ENCODE data around the gene IRF2. TPM values are rescaled to one million over a fixed set of nuclear protein-coding genes. Genes with fewer than 3 reads are reported as not detected.
A peak's percentile ranks its signal among the peaks of the same experiment; 100 is the strongest.

IRF2 gene
- total and polyA plus RNA-seq, 12 donors: 19.0 to 93.1 (median 52.3) TPM

DNA sequence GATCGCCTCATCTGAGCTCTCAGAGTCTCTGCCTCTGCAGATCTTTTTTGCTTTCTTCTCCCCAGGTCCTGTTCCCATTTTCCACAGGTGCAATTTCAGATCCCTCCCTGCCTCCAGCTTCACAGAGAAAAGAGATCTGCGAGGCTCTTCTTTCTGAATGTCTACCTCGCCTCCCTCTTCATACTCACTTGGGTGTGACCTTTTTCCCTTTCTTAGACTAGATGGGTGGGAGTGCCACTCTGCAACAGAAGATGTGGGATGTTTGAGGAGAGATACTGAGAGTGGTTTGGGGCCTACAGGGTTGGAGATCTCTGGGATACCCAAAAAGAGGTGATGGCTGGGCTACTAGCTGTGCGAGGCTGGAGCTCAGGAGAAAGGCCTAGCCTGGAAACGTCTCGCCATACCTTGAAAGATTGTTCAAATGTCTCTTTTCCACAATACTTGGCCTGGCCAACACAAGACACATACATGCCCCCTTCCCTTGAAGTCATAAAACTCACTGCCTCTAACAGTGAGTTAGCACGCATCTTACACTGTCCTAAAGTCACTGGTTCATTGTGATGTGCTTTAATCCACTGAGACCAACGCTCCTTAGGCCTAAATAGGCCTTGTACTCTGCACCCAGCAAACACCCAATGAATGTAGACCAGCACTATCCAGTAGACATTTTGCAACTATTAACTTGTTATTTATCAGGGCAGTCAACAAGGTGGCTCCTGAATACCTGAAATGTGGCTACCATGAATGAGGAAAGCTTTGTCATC is 33.6 kb downstream of the IRF2 start:
- WGBS, 4 donors: 92 to 98% (median 96%) methylated on average over 8 of the region's 8 CpGs
- Histone ChIP-seq H3K4me1 (replicated peaks in 1 of 2) (peaks cover 21 to 71% of the 10 kb centered on the region in 2 donors), H3K27ac (peak overlapping the region in 1 of 5 donors; percentile 8), H3K9me3 (replicated peaks in 1 of 3) (no peaks in the 10 kb centered on the region), H3K27me3 (no peaks in the 10 kb centered on the region), H3K36me3 (replicated peaks in 1 of 2) (no peaks in the 10 kb centered on the region), H3K4me3 (no peak overlapping the region)
- DNase-seq: no peak
- no peak for TF ChIP-seq POLR2A (IDR thresholded peaks at IDR 0.05)
- no peak for TF ChIP-seq CTCF (IDR thresholded peaks at IDR 0.05)
- intact Hi-C loops (cut with DNase I): no loop called here

DNA sequence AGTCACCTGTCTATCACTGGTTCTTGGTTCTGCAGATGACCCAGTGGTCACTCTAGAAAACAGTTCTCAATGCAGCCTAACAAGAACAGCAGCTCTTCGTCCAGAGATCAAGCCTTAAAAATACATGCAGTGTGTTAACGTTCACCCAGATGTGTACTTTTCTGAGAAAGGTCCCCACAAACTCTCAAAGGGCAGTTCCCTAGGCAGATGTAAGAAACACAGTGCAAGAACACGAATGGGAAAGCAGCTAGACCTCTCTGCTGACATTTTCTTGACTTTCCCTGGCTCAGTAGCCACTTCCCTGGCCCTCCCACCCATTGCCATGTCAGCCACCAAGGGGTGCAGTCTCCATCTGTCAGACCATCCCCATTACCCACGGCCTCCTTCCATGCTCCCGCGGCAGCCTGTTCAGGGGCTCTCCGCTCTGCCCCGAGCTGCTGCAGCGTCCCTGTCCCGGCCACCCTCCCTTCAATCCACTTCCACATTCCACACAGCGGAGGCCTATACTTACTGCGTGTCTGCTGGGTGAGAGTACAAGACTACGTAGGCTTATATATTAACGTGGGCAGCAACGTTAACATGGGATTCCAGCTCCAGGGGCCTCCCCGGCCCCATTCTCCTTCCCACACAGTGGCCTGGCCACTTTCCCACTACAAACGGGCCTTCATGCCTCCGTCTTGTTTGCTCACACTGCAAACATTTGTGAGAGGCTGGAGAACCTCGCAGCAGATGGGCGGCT is 34.3 kb downstream of the IRF2 start:
- H3K4me3 ChIP-seq: no peak overlapping the region
- H3K27me3 ChIP-seq: no peaks in the 10 kb centered on the region
- peaks cover 19 to 70% of the 10 kb centered on the region in 2 donors for H3K4me1 ChIP-seq (replicated peaks in 1 of 2)
- peak overlapping the region in 2 of 5 donors; percentile 8 to 20 for H3K27ac ChIP-seq
- H3K9me3 ChIP-seq (replicated peaks in 1 of 3): no peaks in the 10 kb centered on the region
- DNase-seq: no peak
- no peaks in the 10 kb centered on the region for H3K36me3 ChIP-seq (replicated peaks in 1 of 2)
- 75 to 83% (median 79%) methylated on average over 20 of the region's 20 CpGs for WGBS, 4 donors
- TF ChIP-seq CTCF (IDR thresholded peaks at IDR 0.05) (no peak), POLR2A (IDR thresholded peaks at IDR 0.05) (no peak)
- intact Hi-C loops (cut with DNase I): no loop called here

DNA sequence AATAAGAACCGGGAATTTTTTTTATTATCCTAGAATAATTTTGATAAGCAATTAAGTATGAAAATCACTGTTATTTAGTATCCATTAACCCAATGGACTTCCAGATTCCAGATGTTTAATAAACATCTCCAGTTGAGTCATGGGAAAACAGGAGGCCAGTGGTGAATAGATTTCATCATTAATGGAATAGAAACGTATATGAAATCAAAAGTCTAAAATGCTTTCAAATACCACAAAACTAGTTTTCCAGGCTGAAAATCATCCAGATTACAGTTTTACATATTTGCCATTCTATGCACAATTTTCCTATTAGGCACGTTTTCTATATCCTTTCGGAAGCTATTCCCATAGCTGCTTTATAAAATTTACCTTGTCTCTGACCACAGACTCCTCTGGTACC is 35.0 kb downstream of the IRF2 start:
- H3K36me3 ChIP-seq (replicated peaks in 1 of 2): no peaks in the 10 kb centered on the region
- WGBS, 4 donors: 82 to 91% (median 88%) methylated on average over 4 of the region's 4 CpGs
- no peak for TF ChIP-seq CTCF (IDR thresholded peaks at IDR 0.05)
- no peak for TF ChIP-seq POLR2A (IDR thresholded peaks at IDR 0.05)
- no peak overlapping the region for H3K27ac ChIP-seq
- H3K27me3 ChIP-seq: no peaks in the 10 kb centered on the region
- intact Hi-C loops (cut with DNase I): no loop called here
- no peak for DNase-seq
- no peak overlapping the region for H3K4me3 ChIP-seq
- peaks cover 15 to 70% of the 10 kb centered on the region in 2 donors for H3K4me1 ChIP-seq (replicated peaks in 1 of 2)
- no peaks in the 10 kb centered on the region for H3K9me3 ChIP-seq (replicated peaks in 1 of 3)

GRCh38 chr4:184438375-184438774 is 36.0 kb downstream of the IRF2 start:
- H3K4me3 ChIP-seq: no peak overlapping the region
- H3K27ac ChIP-seq: peak overlapping the region in 1 of 5 donors; percentile 10
- H3K4me1 ChIP-seq (replicated peaks in 1 of 2): peaks cover 15 to 76% of the 10 kb centered on the region in 2 donors
- no peaks in the 10 kb centered on the region for H3K27me3 ChIP-seq
- whole genome bisulfite sequencing, 4 donors: 65 to 83% (median 70%) methylated on average over 9 of the region's 9 CpGs
- no peaks in the 10 kb centered on the region for H3K36me3 ChIP-seq (replicated peaks in 1 of 2)
- intact Hi-C loops (cut with DNase I): no loop called here
- H3K9me3 ChIP-seq (replicated peaks in 1 of 3): no peaks in the 10 kb centered on the region
- TF ChIP-seq POLR2A (IDR thresholded peaks at IDR 0.05) (no peak), CTCF (IDR thresholded peaks at IDR 0.05) (no peak)
- DNase-seq: peak in 1 of 7 donors; percentile 38

All from adrenal gland (tissue), 12 donors.